DLD1 (cell line): ENCODE results near the gene MGAT2.
"Not testable (repeated sequence)": the region's sequence is repeated elsewhere in the genome, so short reads cannot be mapped to it uniquely, and the experiment has no call there.

Source experiments
- in situ Hi-C: cut with HindIII; loops from 2 replicates; pipeline ENCODE4 v1.10.0; 2017; ENCODE audit warnings: low sequenced_read_pairs

The MGAT2 gene

DNA sequence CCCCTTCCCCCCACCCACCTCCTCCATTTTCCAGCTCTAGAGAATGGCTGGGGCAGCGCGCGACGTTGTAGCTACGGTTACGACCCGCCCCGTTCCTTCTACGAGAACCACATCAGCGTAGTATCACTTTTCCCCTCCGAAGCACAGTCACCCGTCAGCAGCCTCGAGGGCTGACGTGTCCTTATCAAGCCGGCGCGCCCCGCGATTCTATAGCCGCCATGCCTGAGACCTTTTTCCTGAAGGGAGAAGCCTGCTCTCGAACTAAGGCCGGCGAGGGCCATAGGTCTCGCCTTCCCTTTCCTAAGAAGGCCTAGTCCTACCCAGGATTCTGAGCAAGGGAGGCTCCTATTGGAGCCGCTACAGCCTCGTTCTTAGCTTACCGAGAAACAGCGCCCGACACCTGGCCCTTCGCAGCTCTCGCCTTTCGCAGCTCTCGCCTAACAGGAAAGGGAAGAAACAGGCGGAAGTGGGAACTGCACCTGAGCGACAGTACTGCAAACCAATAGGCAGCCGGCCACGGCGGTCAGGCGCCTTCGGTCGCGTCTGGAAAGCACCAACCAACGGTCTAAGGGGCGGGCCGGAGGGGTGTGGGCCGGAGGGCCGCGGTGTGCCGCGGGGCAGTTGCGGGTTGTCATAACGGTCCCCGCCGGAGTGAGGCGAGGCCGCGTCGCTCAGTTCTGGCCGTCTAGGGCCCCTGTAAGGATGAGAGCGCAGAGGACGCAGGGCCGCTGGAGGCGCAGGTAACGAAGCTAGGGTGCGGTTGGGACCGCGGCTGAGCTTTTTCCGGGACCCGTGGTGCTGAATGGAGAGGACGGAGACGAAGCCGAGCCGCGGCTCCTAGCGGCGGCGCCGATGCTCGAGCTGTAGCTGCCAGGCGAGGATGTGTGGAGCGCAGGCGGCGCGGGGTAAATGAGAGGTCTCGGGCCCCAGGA, at the start of gene MGAT2, which contains the start of gene RPL36AL:
Gene MGAT2, plus strand, starts transcription at position 618 of the 932 bp plus-strand sequence. CDS start 470 bp downstream, outside the sequence.
Gene RPL36AL, minus strand, starts transcription at position 445 of the 932 bp plus-strand sequence. CDS start 1,522 bp downstream, outside the sequence.
- in situ Hi-C loops, result no loop called here

GRCh38 chr14:49574038-49574437, 46.6 kb upstream of the MGAT2 start:
- in situ Hi-C loops, result no loop called here

GRCh38 chr14:49578141-49578540, 42.5 kb upstream of the MGAT2 start:
- in situ Hi-C loops, result no loop called here

DNA sequence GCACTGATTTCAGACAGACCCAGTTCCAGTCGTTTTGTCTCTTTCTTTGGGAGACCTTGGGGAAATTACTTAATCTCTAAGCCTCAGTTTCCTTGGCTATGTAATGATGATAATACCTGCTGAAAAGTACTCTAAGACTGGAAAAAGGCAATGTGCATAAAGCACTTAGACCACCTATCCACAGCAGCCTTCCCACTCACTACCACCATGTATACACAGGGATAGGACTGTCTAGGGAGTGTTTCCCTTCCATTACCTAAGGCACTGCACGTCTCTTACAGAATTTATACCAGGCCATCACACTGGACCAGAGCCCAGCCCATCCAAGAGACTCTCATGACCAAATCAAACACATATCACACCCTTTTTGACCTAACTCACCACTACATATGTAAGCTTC, 40.8 kb upstream of the MGAT2 start:
- in situ Hi-C loops, result no loop called here

- in situ Hi-C loops, result no loop called here
These were observed 39.1 kb upstream of the MGAT2 start for GRCh38 chr14:49581209-49582112.

DNA sequence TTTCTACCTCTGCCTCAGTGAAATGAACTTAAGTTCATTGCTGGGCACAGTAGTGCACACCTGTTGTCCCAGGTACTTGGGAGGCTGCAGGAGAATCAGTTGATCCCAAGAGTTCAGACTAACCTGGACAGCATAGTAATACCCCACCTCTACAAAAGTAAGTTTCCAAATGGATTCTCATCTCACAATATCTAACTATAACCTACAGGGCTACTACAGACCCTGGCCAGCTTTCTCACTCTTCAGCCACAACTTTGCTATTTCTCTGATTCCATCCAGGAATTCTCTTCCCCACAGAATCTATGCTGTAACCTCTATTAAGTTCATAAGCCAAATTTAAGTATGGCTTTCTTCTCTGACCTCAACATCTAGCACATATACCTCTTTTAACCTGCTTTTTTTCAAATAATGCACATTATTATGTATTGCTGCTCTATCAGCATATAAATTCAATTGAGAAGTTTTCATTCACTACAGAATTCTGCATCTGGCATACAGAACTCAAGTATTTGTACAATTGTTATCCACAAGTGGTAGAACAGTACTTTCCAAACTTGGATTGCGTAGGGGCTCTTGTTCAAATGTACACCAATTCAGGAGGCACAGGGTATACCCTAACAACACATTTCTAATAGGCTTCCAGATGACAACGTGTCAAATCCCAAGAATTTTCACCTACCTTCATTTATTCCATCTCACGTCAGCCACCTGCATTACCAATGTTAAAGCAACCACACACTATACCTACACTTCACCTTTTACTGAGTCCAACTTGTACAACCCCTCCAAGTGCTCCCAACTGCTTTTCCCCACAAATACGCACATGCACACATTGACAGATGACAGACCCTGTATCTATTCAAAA, 38.3 kb upstream of the MGAT2 start:
- in situ Hi-C loops, result no loop called here

DNA sequence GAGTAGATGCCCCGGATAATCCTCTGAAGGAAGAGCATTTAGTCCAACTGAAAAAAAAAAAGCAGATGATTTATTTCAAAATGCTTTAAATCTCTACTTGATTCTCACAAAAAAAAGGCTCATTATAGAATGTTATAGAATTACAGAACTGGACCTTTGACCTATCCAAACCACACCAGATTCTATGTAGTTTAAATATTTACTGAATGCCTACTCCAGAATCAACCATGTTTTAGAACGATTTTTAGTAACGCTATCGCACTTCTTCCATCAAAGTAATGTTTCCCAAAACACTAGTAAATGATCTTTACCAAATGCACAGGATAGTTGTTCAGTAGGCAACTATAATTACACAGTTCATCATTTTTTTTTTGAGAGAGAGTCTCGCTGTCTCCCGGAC, 37.0 kb upstream of the MGAT2 start:
- in situ Hi-C loops, result no loop called here

DNA sequence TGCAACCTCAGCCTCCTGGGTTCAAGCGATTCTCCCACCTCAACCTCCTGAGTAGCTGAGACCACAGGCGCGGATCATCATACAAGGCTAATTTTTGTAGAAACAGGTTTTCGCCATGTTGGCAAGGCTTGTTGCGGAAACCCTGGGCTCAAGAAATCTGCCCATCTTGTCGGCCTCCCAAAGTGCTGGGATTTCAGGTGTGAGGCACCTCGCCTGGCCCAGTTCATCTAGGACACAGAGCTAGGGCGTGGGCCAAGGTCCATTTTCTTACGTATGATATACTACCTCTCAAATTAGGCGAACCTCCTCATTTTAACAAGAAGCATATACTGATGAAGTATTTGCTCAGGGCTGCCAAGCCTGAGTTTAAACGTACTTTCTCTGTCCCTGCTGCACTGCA, 36.5 kb upstream of the MGAT2 start:
- in situ Hi-C loops, result no loop called here

- in situ Hi-C loops, result not testable (repeated sequence)
These were observed 35.5 kb upstream of the MGAT2 start for GRCh38 chr14:49584981-49585640.

DNA sequence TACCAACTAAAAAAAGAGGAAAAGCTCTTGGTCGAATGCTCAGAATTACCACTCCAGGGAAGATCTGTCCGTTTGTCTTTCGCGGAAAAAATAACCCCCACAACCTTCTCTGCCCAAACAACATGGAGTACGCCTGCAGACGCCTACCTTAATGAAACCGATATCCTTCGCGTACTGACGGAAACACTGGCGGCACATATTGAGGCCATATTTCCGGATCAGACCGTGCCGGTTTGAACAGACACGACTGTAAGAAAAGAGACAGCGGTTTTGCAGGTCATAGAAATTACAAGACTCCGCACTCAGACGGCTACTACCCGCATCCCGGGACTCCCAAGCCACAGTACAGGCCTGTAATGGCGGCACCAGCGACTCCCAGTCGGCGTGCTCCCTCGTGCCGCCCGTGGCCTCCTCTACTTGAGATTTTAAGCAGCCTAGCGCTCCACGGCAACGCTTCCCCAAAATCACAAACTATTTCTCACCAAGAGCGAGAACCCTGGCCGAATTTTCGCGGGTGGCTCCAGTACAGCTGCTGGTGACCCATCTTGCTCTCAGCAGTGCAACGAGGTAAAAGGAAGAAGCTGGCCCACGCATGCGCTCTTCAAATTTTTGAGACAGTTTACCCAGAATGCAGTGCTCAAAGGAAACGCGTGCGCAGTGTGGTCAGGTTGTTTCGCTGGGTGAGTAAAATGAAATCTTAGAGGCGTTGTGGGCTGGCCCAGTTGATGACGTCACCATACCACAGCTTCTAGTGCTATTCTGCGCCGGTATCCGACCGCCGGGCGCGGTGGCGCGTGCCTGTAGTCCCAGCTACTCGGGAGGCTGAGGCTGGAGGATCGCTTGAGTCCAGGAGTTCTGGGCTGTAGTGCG, 34.6 kb upstream of the MGAT2 start, which contains the start of gene RPS29:
Gene RPS29, minus strand, starts transcription at position 578 of the 870 bp plus-strand sequence. Its CDS starts 34 bp downstream, at position 544.
- in situ Hi-C loops, result no loop called here

DNA sequence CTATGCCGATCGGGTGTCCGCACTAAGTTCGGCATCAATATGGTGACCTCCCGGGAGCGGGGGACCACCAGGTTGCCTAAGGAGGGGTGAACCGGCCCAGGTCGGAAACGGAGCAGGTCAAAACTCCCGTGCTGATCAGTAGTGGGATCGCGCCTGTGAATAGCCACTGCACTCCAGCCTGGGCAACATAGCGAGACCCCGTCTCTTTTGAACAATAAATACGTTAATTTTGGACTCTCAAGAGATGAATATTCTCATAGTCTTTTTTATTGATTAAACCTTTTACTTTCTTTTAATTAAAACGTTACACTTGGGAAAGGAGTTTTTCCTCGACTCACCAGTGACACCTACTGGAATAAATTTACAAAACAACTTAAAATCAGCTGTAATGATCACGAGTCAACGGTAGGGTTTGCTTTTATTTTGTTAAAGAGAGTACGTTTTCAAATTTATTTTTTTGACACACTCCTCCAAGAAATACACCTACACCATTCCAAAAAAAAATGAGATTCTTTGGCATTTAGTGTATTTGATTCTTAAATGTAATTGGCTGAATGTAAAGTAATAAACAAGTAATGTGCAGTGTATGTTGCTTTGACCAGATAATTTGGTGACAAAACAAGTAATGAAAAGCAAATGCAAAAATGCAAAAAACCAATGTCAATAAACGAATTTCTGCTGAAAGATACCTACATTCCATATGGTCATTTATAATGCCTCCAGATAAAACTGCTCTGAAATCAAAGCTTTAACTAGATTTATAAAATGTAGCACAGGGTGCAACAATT, 33.7 kb upstream of the MGAT2 start:
- in situ Hi-C loops, result no loop called here

- in situ Hi-C loops, result no loop called here
These were observed 31.2 kb upstream of the MGAT2 start for GRCh38 chr14:49589387-49589786.

DNA sequence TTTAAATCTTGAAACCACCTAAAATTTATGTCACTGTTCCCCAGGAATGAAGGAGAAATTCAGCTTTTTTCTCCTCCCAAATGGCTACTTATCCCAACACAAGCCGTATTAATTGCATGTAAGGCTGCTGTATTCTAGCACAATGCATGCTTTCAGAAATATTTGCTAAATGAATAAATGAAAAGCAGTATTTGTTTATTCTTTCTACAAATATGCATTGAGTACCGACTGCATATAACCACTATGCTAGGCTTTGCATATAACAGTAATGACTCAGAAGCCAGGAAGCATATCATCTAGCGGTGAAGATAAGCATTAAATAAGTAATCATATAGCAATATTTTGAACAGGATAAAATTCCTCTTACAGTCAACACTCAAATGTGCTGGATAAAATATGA, 27.6 kb upstream of the MGAT2 start:
- in situ Hi-C loops, result no loop called here

DNA sequence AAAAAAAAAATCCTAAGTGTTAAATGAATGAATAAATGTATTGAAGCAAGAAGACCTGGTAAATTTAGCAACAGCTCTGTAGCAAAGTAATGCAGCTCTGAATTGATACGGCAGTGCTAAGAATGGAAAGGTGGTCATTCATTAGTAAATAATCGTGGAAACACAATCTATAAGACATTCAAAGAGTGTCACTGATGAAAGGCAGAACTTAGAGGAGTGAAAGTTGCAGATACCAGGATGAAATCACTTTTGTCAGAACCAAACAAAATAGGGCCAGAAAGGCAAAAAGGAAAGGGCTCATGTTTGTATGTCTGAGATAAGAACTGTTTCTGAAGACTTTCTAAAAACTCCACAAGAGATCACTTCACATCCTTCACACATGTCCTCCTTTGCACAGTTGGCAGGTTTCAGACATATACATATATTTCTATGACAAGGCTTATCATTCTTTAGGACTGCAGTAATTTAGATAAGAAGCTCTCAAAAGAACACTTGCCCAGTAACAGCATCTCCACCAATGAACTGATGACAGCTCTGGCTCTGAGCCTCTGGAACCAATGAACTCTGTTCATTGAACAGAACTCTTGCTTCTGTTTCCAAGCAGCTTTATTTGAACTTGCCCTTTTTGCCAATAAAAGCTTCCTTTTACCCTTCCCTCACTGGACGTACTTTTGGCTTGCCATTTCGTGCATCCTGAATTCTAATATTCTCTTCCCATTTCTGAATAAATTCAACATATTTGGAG, 26.1 kb upstream of the MGAT2 start:
- in situ Hi-C loops, result no loop called here

GRCh38 chr14:49598189-49598484, 22.5 kb upstream of the MGAT2 start:
- in situ Hi-C loops, result no loop called here

GRCh38 chr14:49598485-49599300, 21.9 kb upstream of the MGAT2 start, which contains the start of gene LRR1:
Gene LRR1 (plus strand): TSS chr14:49598940. CDS start chr14:49599021, 81 bp downstream.
- in situ Hi-C loops, result no loop called here

GRCh38 chr14:49607583-49607982, 13.0 kb upstream of the MGAT2 start:
- in situ Hi-C loops, result no loop called here
